IMR-90 (cell line): ENCODE measurements around the gene TRAF6.

ENCODE experiments used
- CEBPB ChIP-seq: IDR thresholded peaks from 2 replicates; pipeline ENCODE4 v1.6.1; 2012; ENCODE audit warnings: low read depth, low read length, improper control_type of control experiment
- CHD1 ChIP-seq: IDR thresholded peaks from 2 replicates; pipeline ENCODE4 v1.6.1; 2012; ENCODE audit warnings: low read depth, low read length, improper control_type of control experiment
- CTCF ChIP-seq: conservative IDR thresholded peaks from 2 replicates; pipeline ENCODE4 v1.5.1; 2012; ENCODE audit warnings: mild to moderate bottlenecking, low read depth, low read length, improper control_type of control experiment
- ELK1 ChIP-seq: fragments of 150-350 bp; IDR thresholded peaks from 2 replicates; pipeline ENCODE4 v1.6.1; 2016; ENCODE audit warnings: low read depth, mild to moderate bottlenecking, low read length, moderate library complexity, borderline replicate concordance
- MAFK ChIP-seq: IDR thresholded peaks from 2 replicates; pipeline ENCODE4 v1.6.1; 2012; ENCODE audit warnings: low read depth, low read length, improper control_type of control experiment
- SMC3 ChIP-seq: fragments of 150-350 bp; IDR thresholded peaks from 2 replicates; pipeline ENCODE4 v1.6.1; 2016; ENCODE audit warnings: low read depth, mild to moderate bottlenecking, antibody characterized with exemption, low read length, moderate library complexity
- TF ChIP-seq, protein P1 (sequence below): fragments of 150-350 bp; IDR thresholded peaks from 2 replicates; pipeline ENCODE4 v1.6.1; 2017; ENCODE audit warnings: mild to moderate bottlenecking, antibody characterized with exemption, low read length, low read depth

GRCh38 chr11:36450110-36450572 is 59.9 kb downstream of the TRAF6 start:
- TF ChIP-seq CTCF (no peak), CHD1 (no peak), ELK1 (no peak), MAFK (no peak), SMC3 (no peak), CEBPB (no peak)
- TF ChIP-seq, protein P1, sequence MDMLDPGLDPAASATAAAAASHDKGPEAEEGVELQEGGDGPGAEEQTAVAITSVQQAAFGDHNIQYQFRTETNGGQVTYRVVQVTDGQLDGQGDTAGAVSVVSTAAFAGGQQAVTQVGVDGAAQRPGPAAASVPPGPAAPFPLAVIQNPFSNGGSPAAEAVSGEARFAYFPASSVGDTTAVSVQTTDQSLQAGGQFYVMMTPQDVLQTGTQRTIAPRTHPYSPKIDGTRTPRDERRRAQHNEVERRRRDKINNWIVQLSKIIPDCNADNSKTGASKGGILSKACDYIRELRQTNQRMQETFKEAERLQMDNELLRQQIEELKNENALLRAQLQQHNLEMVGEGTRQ, result no peak
